Activated naive CD8-positive, alpha-beta T cell treated with anti-CD3 and anti-CD28 coated beads, Interleukin-2, amount 50 U/mL, for 16 hours (primary cell): ENCODE results near the gene RTN1.

Experiments used
- DNase-seq: peaks from one replicate; pipeline ENCODE4 v3.0.0-alpha.2; 2020; ENCODE audit warnings: low read depth, low spot score

The RTN1 gene

DNA sequence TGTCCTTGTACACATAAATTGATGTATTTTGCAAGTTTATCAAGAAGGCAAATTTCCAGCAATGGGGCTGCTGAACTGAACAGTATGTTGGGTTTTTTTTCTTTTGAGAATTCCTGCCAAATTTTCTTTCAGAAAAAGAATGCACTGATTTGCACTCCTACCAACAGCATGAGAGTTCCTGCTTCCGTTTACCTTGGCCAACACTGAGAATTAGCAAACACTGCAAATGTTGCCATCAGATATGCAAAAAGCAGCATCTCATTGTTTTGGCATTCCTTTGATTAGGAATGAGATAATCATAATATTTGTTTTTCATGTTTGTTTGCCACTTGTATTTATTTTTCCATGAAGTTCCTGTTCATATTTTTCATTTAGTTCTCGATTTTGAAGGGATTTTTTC is 82.4 kb downstream of the RTN1 start:
- DNase-seq, result no peak

DNA sequence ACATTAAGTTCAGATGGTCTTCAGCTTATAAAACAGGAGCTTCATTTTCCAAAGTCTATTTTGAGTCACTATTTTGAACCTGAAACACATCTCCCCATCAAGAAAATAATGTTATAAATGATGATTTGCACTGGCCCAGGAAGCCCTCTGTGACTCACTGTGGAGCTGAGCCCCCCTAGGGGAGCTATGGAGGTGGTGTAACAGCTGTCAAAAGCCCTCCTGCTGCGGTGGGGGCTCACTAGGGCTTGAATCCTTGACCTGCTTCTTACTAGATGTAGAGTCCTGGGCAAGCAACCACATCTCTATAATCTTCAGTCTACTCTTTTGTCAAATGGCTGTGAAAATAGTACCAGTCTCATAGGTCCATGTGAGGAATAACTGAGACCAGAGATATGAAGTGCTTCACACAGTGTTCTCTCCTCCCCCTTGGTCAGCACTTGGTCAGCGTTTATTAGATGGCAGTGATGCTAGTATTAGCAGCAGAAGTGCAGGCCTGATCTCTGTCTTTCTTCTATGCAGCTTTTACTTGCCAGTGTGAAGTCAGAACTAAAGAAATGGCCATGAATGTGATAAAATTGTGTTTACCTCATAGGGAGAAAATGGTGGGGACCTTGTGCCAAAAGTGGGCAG is 83.4 kb downstream of the RTN1 start:
- no peak for DNase-seq

DNA sequence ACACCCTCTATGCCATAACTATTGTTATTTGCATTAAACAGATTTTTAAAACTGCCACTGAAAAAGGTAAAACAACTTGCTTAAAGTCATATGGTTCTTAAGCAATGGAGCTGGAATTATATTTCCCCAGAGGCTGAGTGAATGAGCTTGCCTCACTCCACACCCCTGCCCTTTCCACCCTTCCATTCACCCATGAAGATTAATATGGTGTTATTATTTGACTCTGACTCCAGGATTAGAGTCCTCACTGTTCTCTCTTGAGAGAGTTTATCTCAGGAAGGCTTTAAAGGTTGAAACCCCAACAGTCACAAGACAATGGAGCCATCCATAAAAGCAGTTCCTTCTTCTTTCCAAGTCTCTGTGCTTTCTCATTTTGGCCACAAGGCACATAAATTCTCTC is 84.9 kb downstream of the RTN1 start:
- DNase-seq, result no peak

DNA sequence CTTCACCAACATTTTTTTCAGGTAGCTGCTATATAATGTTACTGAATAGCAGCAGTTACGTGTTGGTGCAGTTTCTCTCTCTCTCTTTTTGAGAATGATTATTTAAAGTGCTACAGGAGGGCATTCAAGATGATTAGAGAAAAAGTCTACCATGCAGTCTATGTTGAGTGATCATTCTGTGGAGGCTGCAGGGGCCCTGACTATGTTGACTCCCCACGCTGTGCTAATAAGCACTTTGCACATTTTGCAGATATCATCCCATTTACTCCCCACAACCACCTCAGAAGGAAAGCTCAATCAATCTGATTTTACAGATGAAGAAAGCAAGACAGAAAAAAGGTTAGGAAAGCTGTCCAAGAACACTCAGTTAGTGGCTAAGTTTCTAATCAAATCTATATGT is 87.8 kb downstream of the RTN1 start:
- DNase-seq, result no peak

DNA sequence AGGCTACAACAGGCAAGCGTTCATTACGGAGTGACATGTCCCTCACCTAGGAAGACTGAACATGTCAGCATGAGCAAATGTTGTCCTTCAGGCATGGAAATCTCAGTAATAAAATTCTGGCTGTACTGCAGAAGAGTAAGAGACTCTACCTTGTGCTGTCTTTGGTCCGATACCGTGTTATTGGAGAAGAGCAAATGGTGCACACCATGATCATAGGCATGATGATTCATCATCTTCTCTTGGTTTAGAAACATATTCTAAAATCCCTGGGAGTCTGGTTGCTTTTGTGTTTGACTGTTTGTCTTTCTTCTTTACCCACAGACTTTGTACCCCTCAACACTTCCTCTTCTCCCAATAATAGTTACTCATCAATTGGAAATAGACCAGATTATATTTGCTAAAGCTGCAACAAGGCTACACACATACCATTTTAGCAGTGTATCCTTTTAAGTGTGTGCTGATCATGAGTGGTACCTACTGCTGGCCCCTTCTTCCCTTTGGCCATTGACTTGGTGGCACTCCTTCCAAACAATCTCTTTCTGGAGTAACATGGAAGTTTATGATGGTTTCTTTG is 93.5 kb downstream of the RTN1 start:
- no peak for DNase-seq

DNA sequence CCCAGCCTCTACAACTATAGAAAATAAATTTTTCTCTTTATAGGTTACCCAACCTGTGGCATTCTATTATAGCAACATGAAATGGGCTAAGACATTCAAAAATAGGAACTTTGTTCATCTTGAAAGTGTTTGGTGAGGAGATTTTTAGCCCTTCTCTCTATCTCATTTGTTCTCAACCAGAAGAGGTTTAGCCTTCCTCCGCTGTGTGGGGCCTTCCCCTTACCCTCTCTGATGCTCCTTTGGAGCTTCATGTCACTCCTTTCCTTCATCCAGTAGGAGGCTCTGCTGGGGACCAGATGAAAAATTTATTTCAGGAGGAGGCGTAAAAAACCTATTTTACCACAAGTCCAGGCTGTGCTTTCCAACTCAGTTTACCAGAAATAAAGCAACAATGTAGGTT is 94.1 kb downstream of the RTN1 start:
- DNase-seq, result no peak

DNA sequence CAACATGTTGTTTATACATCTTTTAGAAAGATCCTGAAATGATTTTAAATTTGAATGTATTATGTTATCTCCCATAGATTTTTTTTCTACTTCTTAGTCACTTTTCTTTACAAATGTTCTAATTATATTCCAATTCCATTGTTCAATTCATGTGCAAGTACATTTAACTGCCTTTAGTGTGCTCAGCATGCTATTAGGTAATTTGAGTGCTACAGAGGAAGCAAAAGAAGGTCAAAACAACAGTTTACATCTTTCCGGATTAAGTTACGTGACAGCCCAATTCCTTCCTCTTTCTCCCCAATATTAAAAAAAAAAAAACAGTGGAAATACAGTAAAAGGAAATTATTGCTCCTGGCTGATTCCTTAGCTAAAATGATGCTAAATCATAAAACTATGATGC is 98.3 kb downstream of the RTN1 start:
- no peak for DNase-seq

DNA sequence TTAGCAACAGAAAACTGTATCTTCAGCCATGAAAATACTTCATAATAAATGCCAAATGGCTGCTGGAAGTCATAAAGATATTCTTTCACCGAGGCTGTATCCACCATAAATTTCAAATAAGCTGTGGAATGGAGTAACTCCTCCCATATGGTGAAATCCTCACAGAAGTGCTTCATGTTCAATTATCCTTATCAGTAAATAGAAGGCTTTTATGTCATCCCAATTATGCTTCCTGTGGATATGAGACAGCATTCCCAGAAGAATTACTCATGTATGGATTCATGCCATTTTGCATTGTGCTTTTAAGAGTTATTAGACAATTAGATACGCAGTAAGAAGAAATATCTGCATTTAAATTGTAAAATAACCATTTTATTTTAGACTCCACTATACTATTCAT is 99.0 kb downstream of the RTN1 start:
- no peak for DNase-seq

DNA sequence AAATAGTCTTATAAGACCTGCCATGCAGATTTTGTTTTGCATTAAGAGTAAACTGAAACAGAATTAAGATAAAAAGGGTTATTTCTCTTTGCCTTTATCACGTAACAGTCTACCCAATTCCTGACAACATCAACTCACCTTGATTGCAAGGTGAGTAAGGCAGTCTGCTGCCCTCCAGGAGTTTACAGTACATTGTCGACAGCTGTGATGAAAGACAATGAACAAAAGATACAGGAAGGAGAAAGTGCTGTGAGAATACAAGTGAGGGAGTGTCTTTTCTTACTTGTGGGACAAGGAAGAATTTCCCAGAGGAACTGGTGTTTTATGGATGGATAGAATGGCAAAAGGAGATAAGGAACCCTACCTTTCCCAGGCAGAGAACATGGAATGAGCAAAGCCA is 101.0 kb downstream of the RTN1 start:
- DNase-seq, result no peak

DNA sequence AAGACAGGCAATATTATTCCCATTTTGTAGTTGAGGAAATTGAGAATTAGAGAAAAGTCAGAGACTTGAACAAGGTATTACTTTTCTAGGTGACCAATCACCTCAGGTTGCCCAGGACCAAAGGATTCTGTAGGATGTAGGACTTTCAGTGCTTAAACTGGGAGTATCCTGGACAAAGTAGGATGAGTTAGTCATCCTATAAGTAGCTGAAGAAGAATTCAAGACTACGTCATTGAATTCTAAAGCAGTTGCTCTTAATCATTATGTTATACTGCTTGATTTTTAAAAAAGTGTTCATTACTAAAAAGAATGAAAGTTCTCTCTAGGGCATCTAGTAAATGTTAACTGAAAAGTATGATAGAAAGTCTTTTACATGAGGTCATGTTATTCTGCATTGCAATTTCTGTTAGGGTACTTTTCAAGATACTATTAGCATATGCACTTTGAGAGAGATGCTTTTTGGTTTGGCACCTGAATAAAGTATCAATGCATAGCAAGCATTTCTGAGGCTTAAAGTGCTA is 101.7 kb downstream of the RTN1 start:
- no peak for DNase-seq

DNA sequence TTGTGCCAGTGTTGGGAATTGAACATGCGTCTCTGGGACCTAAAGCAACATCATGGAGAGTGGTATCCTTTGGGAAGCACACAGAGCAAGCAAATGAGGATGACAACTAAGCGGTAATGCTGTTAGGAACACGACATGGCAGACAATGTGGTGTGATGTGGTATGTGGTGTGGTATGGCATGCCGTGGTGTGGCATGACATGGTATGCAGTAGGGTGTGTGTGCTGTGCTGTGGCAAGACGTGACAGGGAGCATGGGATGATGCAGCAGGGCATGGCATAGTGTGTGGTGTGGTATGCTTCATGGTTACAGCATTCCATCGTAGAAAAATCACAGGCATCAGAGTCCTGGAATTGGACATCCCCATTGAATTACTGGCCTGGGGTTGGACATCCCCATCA is 108.7 kb downstream of the RTN1 start:
- no peak for DNase-seq

DNA sequence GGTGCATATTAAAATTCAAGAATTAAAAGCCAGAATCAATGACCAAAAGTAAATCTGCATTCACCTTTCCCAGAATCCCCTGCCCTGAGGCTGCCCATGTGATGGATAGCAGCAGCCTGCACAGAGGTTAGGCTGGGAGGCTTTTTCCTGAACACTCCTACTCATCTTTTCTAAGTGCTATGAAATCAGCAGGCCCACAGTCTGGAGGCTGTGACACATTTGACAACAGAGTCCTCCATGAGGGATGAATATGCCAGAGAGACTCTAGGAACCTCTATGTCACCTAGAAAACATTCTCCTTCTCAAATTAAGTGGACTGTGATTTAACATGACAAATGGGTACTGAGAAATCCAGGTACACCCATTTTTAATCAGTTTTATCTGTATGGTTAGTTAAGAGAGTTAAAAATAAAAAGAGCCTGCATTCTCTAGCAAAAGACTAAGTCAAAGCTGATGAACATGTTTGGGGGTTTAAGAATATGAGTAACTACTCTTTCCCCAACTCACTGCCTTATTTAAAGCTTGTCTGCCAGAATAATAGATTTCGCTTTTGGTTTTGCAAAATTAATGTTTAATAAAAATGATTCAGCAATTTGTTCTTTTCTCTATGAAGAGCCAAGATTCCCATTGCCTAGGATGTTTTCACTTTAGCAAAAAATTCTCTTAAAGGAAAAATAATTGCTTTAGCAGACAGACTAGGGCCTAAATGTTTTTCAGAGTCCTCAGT is 115.0 kb downstream of the RTN1 start:
- DNase-seq, result no peak

DNA sequence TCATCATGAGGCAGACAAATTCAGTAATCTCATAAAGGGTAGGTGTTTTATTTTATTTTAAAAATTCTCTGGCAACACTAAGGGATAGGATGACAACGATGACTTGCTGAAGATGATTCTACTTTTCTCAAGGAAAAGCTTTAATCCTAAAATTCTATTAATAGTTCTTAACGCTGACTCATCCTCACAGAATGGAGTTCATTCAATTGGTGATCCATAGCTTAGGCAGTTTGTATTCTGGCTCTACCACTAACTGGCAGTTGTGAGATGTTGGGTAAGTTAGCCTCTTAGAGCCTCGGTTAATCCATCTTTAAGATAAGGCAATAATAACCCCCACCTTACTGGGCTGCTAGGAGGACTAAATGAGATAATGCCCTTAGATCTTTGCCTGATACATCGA is 116.3 kb downstream of the RTN1 start:
- DNase-seq, result no peak

DNA sequence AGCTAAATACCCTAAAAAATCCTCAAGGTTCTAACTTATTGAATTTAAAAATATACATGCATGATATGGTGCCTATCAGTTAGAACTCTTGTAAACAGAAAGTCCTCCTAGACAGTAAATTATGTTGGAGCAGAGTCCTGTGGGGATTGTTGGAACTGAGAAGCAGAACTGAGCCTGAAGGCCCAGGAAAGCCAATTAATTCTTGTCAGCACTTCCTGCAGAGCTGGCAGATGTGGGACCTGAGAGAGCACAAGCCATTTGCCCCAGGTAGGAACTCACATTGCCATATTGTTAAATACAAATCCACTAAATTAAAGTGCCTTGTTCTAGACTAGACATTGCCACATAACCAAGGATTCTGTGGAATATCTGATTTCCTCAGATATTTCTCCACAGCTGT is 117.1 kb downstream of the RTN1 start:
- DNase-seq, result no peak

DNA sequence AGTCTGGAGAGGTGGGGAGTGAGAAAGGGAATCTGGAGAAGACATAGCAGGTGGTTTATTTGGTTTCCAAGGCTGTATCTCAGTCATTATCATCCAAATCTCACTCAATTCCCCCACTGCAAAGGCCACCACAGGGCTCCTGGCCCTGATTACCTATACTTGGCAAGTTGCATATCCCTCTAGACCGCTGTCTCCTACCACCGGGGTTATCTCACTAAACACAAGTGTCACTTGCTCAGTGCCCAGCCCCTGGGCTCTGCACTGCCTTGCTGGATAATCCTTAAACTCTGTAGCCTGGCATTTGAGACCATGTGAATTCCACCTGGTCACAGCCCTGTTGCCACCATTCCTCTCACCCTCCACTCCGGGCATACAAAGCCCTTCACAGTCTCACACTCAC is 119.0 kb downstream of the RTN1 start:
- DNase-seq, result no peak

DNA sequence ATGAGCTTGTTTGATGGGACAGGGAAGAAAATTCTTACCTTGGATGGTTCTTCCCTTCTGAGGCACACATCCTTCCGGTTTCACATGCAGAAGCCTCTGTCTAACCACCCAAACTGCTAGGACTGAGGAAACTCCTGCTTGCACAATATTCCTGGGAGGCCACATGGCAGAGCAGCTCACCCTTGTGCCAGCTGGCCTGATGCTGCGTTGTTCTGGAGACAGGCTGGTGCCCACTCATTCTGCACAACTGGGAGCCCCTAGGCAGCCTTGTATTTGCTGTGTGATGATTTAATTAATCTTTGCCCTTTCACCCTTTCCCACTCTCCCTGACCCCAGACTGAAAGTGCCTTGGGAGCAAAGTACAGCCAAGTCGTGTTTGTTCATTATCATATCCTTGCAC is 130.8 kb downstream of the RTN1 start:
- DNase-seq, result no peak

DNA sequence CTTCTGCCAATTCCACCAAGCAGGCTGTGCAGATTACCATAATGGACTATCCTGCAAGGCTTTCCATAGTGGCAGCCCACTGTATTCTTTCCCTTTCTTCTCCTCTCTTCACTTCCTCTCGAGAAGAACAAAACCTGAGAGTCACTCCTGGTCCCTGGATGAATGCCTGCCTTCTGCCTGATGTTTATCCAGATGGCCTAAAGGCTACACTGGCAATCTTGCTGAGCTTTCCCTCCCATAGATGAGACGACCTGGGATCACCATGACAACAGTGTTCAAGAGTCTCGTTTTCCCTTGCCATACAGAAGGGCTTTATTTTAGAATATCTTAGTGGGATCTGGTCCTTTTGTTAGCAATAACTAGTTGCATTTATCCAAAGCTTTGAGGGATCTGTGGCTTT is 142.3 kb downstream of the RTN1 start:
- no peak for DNase-seq

DNA sequence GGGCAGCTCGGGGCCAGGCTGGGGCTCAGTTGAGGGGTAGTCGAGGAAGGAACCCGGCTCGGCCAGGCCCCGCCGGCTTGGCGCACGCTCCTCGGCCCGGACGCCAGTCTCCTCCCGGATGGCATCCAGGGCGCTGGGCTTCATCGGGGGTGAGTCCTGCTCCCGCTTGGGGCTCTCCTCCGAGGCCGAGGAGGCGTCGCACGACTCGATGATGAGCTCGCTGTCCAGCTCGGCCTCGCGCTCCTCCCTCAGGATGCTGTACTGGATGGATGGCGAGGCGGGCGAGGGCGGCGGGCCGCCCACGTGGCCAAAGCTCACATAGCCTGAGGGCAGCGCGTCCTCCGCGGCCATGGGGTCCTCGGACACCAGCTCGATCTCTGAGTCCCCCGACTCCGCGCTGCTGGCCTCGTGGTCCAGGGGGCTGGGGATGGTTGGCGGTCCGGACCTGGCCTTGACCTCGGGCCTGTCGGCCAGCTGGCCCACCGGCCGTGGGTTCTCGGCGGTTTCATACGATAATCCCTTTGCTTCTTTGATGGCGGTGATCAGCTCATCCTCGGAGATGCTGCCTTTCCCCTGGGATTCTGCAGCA is 143.4 kb downstream of the RTN1 start:
- no peak for DNase-seq

DNA sequence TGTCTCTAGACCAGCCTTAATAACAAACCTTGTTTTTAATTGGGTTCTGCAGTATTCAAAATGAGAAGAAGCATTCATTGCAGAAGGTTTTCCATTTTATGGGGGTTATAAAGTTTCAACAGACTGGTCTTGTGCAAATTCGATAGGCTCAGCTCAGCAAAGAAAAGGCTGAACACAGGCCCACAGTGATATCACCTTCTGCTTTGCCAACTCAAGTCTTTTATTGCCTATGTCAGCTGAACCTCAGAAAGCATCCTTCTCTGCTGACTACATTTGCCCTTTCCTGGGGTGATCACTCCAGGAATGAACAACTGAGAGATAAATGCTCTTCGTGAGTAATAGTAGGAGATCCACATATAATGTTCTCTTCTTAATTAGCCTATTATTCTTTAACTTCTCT is 159.5 kb downstream of the RTN1 start:
- DNase-seq, result no peak

DNA sequence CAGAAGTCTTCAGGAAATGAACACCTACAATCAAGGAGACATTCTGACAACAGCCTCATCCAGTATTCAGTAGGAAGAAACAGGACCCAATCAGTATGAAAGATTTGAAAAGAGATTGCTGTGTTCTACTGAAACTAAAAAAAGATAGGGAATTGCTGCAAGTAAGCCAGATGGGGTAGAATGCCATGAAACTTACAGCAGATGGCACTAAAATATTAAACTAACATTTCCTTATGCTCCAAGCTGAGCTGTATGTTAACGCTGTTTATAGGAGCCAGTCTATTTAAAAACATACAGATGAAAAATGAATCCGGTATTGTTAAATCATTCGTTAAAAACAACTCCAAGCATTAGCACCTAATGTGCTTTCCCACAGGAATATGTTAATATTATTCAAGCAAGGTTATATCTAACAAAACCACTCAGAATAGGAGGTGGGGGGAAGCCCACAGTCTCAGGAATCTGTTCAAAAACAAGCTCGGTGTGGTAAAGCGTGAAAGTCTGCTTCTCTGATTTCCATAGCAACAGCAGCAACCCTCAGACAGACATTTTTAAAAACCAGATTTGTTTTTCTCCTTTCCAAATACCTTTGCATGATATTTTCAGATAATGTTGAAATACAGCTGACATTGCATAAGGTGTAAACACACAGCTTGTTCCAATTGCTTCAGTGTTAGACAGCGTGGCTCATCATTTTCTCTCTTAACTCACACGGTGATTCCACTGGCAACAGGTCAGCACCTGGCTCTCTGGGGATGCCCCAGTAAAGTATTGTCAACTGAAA is 162.6 kb downstream of the RTN1 start:
- DNase-seq, result no peak

DNA sequence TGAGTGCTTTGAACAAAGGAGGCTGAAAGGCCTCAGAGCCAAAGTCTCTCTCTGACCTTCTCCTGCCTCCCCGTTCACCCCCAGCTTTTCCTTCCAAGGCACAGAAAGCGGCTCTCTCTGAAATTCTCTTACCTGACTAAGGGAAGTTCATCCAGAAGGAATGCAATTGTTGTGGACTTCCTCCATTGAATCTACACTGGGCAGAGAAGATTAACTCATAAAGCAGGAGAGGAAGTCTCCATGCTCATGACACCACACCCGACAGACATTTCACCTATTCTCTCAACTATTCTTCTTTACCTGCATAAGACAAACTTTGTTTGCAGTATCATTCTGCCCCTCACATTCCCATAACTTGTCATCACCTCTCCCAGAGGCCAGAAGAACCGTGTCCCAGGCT is 164.7 kb downstream of the RTN1 start:
- DNase-seq, result no peak

DNA sequence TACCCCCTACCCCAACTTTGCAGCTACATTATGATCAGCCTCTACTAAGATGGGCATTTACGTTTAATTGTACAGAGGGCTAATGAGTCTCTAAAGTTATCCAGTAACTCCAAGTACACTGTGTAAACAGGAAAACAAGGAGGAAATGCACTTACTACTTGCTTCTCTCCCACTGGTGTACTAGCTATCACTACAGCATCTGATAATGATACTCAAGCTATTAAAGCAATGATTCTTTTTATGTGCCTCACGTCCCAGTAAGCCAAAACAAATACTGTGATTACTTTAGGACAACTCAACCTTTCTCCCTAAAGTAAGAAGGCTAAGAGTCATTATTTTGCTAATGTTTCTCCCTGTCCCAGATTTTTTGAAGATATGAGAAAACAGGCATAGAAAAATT is 165.3 kb downstream of the RTN1 start:
- DNase-seq, result no peak
